Rectal smooth muscle tissue (tissue), 1 donor: ENCODE data around the gene INF2.

Experiments used
- H3K27ac ChIP-seq: one replicate; pipeline ENCODE4 v1.7.0; 2013; ENCODE audit warnings: low read depth, low read length, inconsistent platforms
- H3K27me3 ChIP-seq: one replicate; pipeline ENCODE4 v1.7.0; 2013; ENCODE audit warnings: low read length; ENCODE audit not compliant: control insufficient read depth, insufficient read depth
- H3K36me3 ChIP-seq: one replicate; pipeline ENCODE4 v1.7.0; 2013; ENCODE audit warnings: low read length; ENCODE audit not compliant: control insufficient read depth, insufficient read depth
- H3K4me1 ChIP-seq: one replicate; pipeline ENCODE4 v1.7.0; 2013; ENCODE audit warnings: low read length; ENCODE audit not compliant: control insufficient read depth, insufficient read depth
- H3K4me3 ChIP-seq: one replicate; pipeline ENCODE4 v1.7.0; 2013; ENCODE audit warnings: low read length
- H3K9ac ChIP-seq: one replicate; pipeline ENCODE4 v1.7.0; 2013; ENCODE audit warnings: low read length

Gene INF2

GRCh38 chr14:104706733-104707607 is 17.6 kb downstream of the INF2 start:
- H3K4me3 ChIP-seq: no peak overlapping the region
- H3K36me3 ChIP-seq: peaks cover 36% of the 10 kb centered on the region
- H3K4me1 ChIP-seq: no peaks in the 10 kb centered on the region
- no peak overlapping the region for H3K9ac ChIP-seq
- no peak overlapping the region for H3K27ac ChIP-seq
- H3K27me3 ChIP-seq: no peaks in the 10 kb centered on the region

- no peak overlapping the region for H3K9ac ChIP-seq
- no peaks in the 10 kb centered on the region for H3K27me3 ChIP-seq
- H3K4me1 ChIP-seq: no peaks in the 10 kb centered on the region
- H3K36me3 ChIP-seq: peaks cover 35% of the 10 kb centered on the region
- no peak overlapping the region for H3K4me3 ChIP-seq
- no peak overlapping the region for H3K27ac ChIP-seq
These were observed 18.5 kb downstream of the INF2 start for GRCh38 chr14:104707608-104708595.

GRCh38 chr14:104708606-104709268 is 19.3 kb downstream of the INF2 start:
- Histone ChIP-seq H3K27ac (no peak overlapping the region), H3K4me3 (no peak overlapping the region), H3K27me3 (no peaks in the 10 kb centered on the region), H3K9ac (no peak overlapping the region), H3K4me1 (no peaks in the 10 kb centered on the region), H3K36me3 (peaks cover 34% of the 10 kb centered on the region)

GRCh38 chr14:104709387-104710039 is 20.1 kb downstream of the INF2 start:
- Histone ChIP-seq H3K36me3 (peaks cover 29% of the 10 kb centered on the region), H3K4me1 (no peaks in the 10 kb centered on the region), H3K4me3 (no peak overlapping the region), H3K9ac (no peak overlapping the region), H3K27ac (no peak overlapping the region), H3K27me3 (no peaks in the 10 kb centered on the region)

GRCh38 chr14:104710071-104710735 is 20.8 kb downstream of the INF2 start:
- Histone ChIP-seq H3K4me3 (no peak overlapping the region), H3K4me1 (no peaks in the 10 kb centered on the region), H3K27ac (no peak overlapping the region), H3K36me3 (peaks cover 31% of the 10 kb centered on the region), H3K9ac (no peak overlapping the region), H3K27me3 (no peaks in the 10 kb centered on the region)

- Histone ChIP-seq H3K27me3 (no peaks in the 10 kb centered on the region), H3K4me3 (no peak overlapping the region), H3K9ac (no peak overlapping the region), H3K27ac (no peak overlapping the region), H3K36me3 (peaks cover 42% of the 10 kb centered on the region), H3K4me1 (no peaks in the 10 kb centered on the region)
These were observed 23.7 kb downstream of the INF2 start for GRCh38 chr14:104712881-104713734.

- no peak overlapping the region for H3K27ac ChIP-seq
- peaks cover 39% of the 10 kb centered on the region for H3K36me3 ChIP-seq
- no peaks in the 10 kb centered on the region for H3K4me1 ChIP-seq
- no peaks in the 10 kb centered on the region for H3K27me3 ChIP-seq
- H3K4me3 ChIP-seq: no peak overlapping the region
- H3K9ac ChIP-seq: no peak overlapping the region
These were observed 24.6 kb downstream of the INF2 start for GRCh38 chr14:104714066-104714465.

- Histone ChIP-seq H3K4me1 (no peaks in the 10 kb centered on the region), H3K27ac (no peak overlapping the region), H3K4me3 (no peak overlapping the region), H3K36me3 (peaks cover 34% of the 10 kb centered on the region), H3K9ac (no peak overlapping the region), H3K27me3 (no peaks in the 10 kb centered on the region)
These were observed 25.3 kb downstream of the INF2 start for GRCh38 chr14:104714681-104715080.

GRCh38 chr14:104715416-104715815 is 26.0 kb downstream of the INF2 start:
- H3K4me1 ChIP-seq: no peaks in the 10 kb centered on the region
- no peak overlapping the region for H3K4me3 ChIP-seq
- no peak overlapping the region for H3K27ac ChIP-seq
- H3K9ac ChIP-seq: no peak overlapping the region
- no peaks in the 10 kb centered on the region for H3K27me3 ChIP-seq
- H3K36me3 ChIP-seq: peaks cover 26% of the 10 kb centered on the region

GRCh38 chr14:104715871-104716270 is 26.5 kb downstream of the INF2 start:
- H3K27ac ChIP-seq: no peak overlapping the region
- no peaks in the 10 kb centered on the region for H3K27me3 ChIP-seq
- H3K9ac ChIP-seq: no peak overlapping the region
- H3K4me1 ChIP-seq: no peaks in the 10 kb centered on the region
- peaks cover 22% of the 10 kb centered on the region for H3K36me3 ChIP-seq
- H3K4me3 ChIP-seq: no peak overlapping the region

- H3K27me3 ChIP-seq: no peaks in the 10 kb centered on the region
- no peak overlapping the region for H3K9ac ChIP-seq
- H3K36me3 ChIP-seq: peaks cover 20% of the 10 kb centered on the region
- H3K4me3 ChIP-seq: no peak overlapping the region
- H3K4me1 ChIP-seq: no peaks in the 10 kb centered on the region
- H3K27ac ChIP-seq: no peak overlapping the region
These were observed 27.7 kb downstream of the INF2 start for GRCh38 chr14:104717137-104717536.
